ENCODE measurements around the gene COL6A3. TPM values are rescaled to one million over a fixed set of nuclear protein-coding genes. Genes with fewer than 3 reads are reported as not detected.

The COL6A3 gene
- total RNA-seq (2012; rRNA removed): 1,992 and 2,805 TPM in 2 replicates

GRCh38 chr2:237413777-237414661 is at the start of gene COL6A3:
Gene COL6A3 (minus strand): TSS chr2:237414164. CDS start chr2:237396817, 17,347 bp downstream.
- Histone ChIP-seq H3K9ac (ENCODE audit: low read depth, low read length) (no peak within 1 kb of the TSS), H3K36me3 (ENCODE audit: insufficient read depth, low read length) (peaks cover 47% of the 10 kb centered on the region), H3K27me3 (ENCODE audit: control insufficient read depth, insufficient read depth, low read length) (no peaks in the 10 kb centered on the region), H3K9me3 (replicated peaks; ENCODE audit: low read length) (no peaks in the 10 kb centered on the region), H3K4me1 (ENCODE audit: control insufficient read depth, insufficient read depth, low read length) (peaks cover 24% of the 10 kb centered on the region), H3K4me2 (ENCODE audit: low read length) (no peak within 1 kb of the TSS), H3K4me3 (ENCODE audit: low read length) (no peak within 1 kb of the TSS)

GRCh38 chr2:237459741-237460174 is 45.8 kb upstream of the COL6A3 start:
- no peak overlapping the region for H3K4me3 ChIP-seq (ENCODE audit: low read length)
- no peaks in the 10 kb centered on the region for H3K36me3 ChIP-seq (ENCODE audit: insufficient read depth, low read length)
- H3K9me3 ChIP-seq (replicated peaks; ENCODE audit: low read length): no peaks in the 10 kb centered on the region
- H3K4me1 ChIP-seq (ENCODE audit: control insufficient read depth, insufficient read depth, low read length): peaks cover 47% of the 10 kb centered on the region
- H3K27me3 ChIP-seq (ENCODE audit: control insufficient read depth, insufficient read depth, low read length): no peaks in the 10 kb centered on the region
- peak overlapping the region; percentile 23 for H3K9ac ChIP-seq (ENCODE audit: low read depth, low read length)
- peak overlapping the region; percentile 3 for H3K4me2 ChIP-seq (ENCODE audit: low read length)

- Histone ChIP-seq H3K4me3 (ENCODE audit: low read length) (peak overlapping the region; percentile 1), H3K9me3 (replicated peaks; ENCODE audit: low read length) (no peaks in the 10 kb centered on the region), H3K36me3 (ENCODE audit: insufficient read depth, low read length) (no peaks in the 10 kb centered on the region), H3K9ac (ENCODE audit: low read depth, low read length) (peak overlapping the region; percentile 23), H3K27me3 (ENCODE audit: control insufficient read depth, insufficient read depth, low read length) (no peaks in the 10 kb centered on the region), H3K4me1 (ENCODE audit: control insufficient read depth, insufficient read depth, low read length) (peaks cover 42% of the 10 kb centered on the region), H3K4me2 (ENCODE audit: low read length) (peak overlapping the region; percentile 3)
Observed at GRCh38 chr2:237459226-237459625, 45.3 kb upstream of the COL6A3 start.

- H3K4me3 ChIP-seq (ENCODE audit: low read length): no peak overlapping the region
- no peaks in the 10 kb centered on the region for H3K36me3 ChIP-seq (ENCODE audit: insufficient read depth, low read length)
- no peaks in the 10 kb centered on the region for H3K9me3 ChIP-seq (replicated peaks; ENCODE audit: low read length)
- no peak overlapping the region for H3K4me2 ChIP-seq (ENCODE audit: low read length)
- peak overlapping the region; percentile 23 for H3K9ac ChIP-seq (ENCODE audit: low read depth, low read length)
- peaks cover 42% of the 10 kb centered on the region for H3K4me1 ChIP-seq (ENCODE audit: control insufficient read depth, insufficient read depth, low read length)
- no peaks in the 10 kb centered on the region for H3K27me3 ChIP-seq (ENCODE audit: control insufficient read depth, insufficient read depth, low read length)
Observed at GRCh38 chr2:237458519-237458918, 44.6 kb upstream of the COL6A3 start.

- Histone ChIP-seq H3K4me1 (ENCODE audit: control insufficient read depth, insufficient read depth, low read length) (peaks cover 48% of the 10 kb centered on the region), H3K36me3 (ENCODE audit: insufficient read depth, low read length) (no peaks in the 10 kb centered on the region), H3K27me3 (ENCODE audit: control insufficient read depth, insufficient read depth, low read length) (no peaks in the 10 kb centered on the region), H3K9ac (ENCODE audit: low read depth, low read length) (no peak overlapping the region), H3K9me3 (replicated peaks; ENCODE audit: low read length) (no peaks in the 10 kb centered on the region), H3K4me2 (ENCODE audit: low read length) (no peak overlapping the region), H3K4me3 (ENCODE audit: low read length) (no peak overlapping the region)
Observed at GRCh38 chr2:237457388-237457941, 43.5 kb upstream of the COL6A3 start.

- no peaks in the 10 kb centered on the region for H3K36me3 ChIP-seq (ENCODE audit: insufficient read depth, low read length)
- H3K4me1 ChIP-seq (ENCODE audit: control insufficient read depth, insufficient read depth, low read length): peaks cover 48% of the 10 kb centered on the region
- H3K27me3 ChIP-seq (ENCODE audit: control insufficient read depth, insufficient read depth, low read length): no peaks in the 10 kb centered on the region
- H3K9ac ChIP-seq (ENCODE audit: low read depth, low read length): peak overlapping the region; percentile 34
- H3K4me2 ChIP-seq (ENCODE audit: low read length): no peak overlapping the region
- no peaks in the 10 kb centered on the region for H3K9me3 ChIP-seq (replicated peaks; ENCODE audit: low read length)
- peak overlapping the region; percentile 43 for H3K4me3 ChIP-seq (ENCODE audit: low read length)
Observed at GRCh38 chr2:237456200-237456843, 42.4 kb upstream of the COL6A3 start.

GRCh38 chr2:237455764-237456163 is 41.8 kb upstream of the COL6A3 start:
- peak overlapping the region; percentile 3 for H3K9ac ChIP-seq (ENCODE audit: low read depth, low read length)
- H3K4me3 ChIP-seq (ENCODE audit: low read length): peak overlapping the region; percentile 43
- H3K4me1 ChIP-seq (ENCODE audit: control insufficient read depth, insufficient read depth, low read length): peaks cover 48% of the 10 kb centered on the region
- no peak overlapping the region for H3K4me2 ChIP-seq (ENCODE audit: low read length)
- no peaks in the 10 kb centered on the region for H3K36me3 ChIP-seq (ENCODE audit: insufficient read depth, low read length)
- H3K9me3 ChIP-seq (replicated peaks; ENCODE audit: low read length): no peaks in the 10 kb centered on the region
- no peaks in the 10 kb centered on the region for H3K27me3 ChIP-seq (ENCODE audit: control insufficient read depth, insufficient read depth, low read length)

- Histone ChIP-seq H3K4me3 (ENCODE audit: low read length) (no peak overlapping the region), H3K27me3 (ENCODE audit: control insufficient read depth, insufficient read depth, low read length) (no peaks in the 10 kb centered on the region), H3K9ac (ENCODE audit: low read depth, low read length) (no peak overlapping the region), H3K9me3 (replicated peaks; ENCODE audit: low read length) (no peaks in the 10 kb centered on the region), H3K36me3 (ENCODE audit: insufficient read depth, low read length) (no peaks in the 10 kb centered on the region), H3K4me2 (ENCODE audit: low read length) (no peak overlapping the region), H3K4me1 (ENCODE audit: control insufficient read depth, insufficient read depth, low read length) (peaks cover 36% of the 10 kb centered on the region)
Observed at GRCh38 chr2:237453671-237454070, 39.7 kb upstream of the COL6A3 start.

- no peak overlapping the region for H3K4me3 ChIP-seq (ENCODE audit: low read length)
- H3K4me1 ChIP-seq (ENCODE audit: control insufficient read depth, insufficient read depth, low read length): peaks cover 35% of the 10 kb centered on the region
- no peaks in the 10 kb centered on the region for H3K27me3 ChIP-seq (ENCODE audit: control insufficient read depth, insufficient read depth, low read length)
- H3K9me3 ChIP-seq (replicated peaks; ENCODE audit: low read length): no peaks in the 10 kb centered on the region
- H3K36me3 ChIP-seq (ENCODE audit: insufficient read depth, low read length): no peaks in the 10 kb centered on the region
- no peak overlapping the region for H3K9ac ChIP-seq (ENCODE audit: low read depth, low read length)
- H3K4me2 ChIP-seq (ENCODE audit: low read length): no peak overlapping the region
Observed at GRCh38 chr2:237452861-237453260, 38.9 kb upstream of the COL6A3 start.

- no peaks in the 10 kb centered on the region for H3K36me3 ChIP-seq (ENCODE audit: insufficient read depth, low read length)
- H3K9me3 ChIP-seq (replicated peaks; ENCODE audit: low read length): no peaks in the 10 kb centered on the region
- no peak overlapping the region for H3K4me3 ChIP-seq (ENCODE audit: low read length)
- no peaks in the 10 kb centered on the region for H3K27me3 ChIP-seq (ENCODE audit: control insufficient read depth, insufficient read depth, low read length)
- H3K4me2 ChIP-seq (ENCODE audit: low read length): no peak overlapping the region
- H3K9ac ChIP-seq (ENCODE audit: low read depth, low read length): no peak overlapping the region
- peaks cover 30% of the 10 kb centered on the region for H3K4me1 ChIP-seq (ENCODE audit: control insufficient read depth, insufficient read depth, low read length)
Observed at GRCh38 chr2:237451643-237452469, 37.9 kb upstream of the COL6A3 start.

GRCh38 chr2:237450583-237450982 is 36.6 kb upstream of the COL6A3 start:
- peaks cover 17% of the 10 kb centered on the region for H3K4me1 ChIP-seq (ENCODE audit: control insufficient read depth, insufficient read depth, low read length)
- no peaks in the 10 kb centered on the region for H3K9me3 ChIP-seq (replicated peaks; ENCODE audit: low read length)
- H3K27me3 ChIP-seq (ENCODE audit: control insufficient read depth, insufficient read depth, low read length): no peaks in the 10 kb centered on the region
- no peak overlapping the region for H3K9ac ChIP-seq (ENCODE audit: low read depth, low read length)
- H3K4me2 ChIP-seq (ENCODE audit: low read length): no peak overlapping the region
- H3K4me3 ChIP-seq (ENCODE audit: low read length): no peak overlapping the region
- H3K36me3 ChIP-seq (ENCODE audit: insufficient read depth, low read length): no peaks in the 10 kb centered on the region
